Epithelial cell of prostate (primary cell): ENCODE measurements around the gene MGLL.

Experiments used
- DNase-seq: peaks from one replicate; pipeline ENCODE4 v3.0.0-alpha.2; 2011; ENCODE audit warnings: low read depth, low spot score
- H3K27ac ChIP-seq: fragments of 450-650 bp; 2 replicates; pipeline ENCODE4 v1.5.1; 2017; ENCODE audit warnings: mild to moderate bottlenecking

Gene MGLL

DNA sequence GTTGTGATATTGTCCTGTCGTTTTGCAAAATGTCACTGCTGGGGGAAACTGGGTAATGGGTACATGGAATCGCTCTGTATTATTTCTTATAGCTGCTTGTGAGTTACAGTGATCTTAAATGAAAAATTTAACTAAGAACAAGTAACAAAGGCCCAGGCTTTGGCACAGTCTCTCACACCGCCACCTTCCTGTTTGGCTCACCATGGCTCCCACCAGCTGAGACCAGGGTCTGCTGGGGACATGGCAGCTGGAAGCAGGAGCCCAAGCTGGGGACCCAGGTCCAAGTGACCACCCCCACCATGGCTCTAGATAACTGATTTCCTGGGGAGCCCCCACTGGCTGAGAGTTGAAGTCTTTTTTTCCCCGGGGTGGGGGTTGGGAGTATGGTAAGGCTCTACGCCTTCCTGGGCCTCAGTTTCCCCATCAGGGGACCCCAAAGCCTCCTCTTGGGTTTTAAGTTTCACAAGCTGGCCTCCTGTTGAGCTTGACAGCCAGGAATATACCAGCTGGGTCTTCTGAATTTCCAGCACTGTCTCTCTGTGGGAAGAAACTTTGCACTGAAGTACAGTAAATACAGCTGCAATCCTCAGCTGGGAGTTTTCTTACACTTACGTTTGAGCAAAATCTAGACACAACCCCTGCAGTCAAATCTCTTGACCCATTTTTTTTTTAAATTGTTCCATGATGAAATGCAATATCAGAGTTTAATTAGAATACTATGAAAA lies 123.5 kb downstream of the MGLL start:
- DNase-seq: no peak
- no peak overlapping the region for H3K27ac ChIP-seq

DNA sequence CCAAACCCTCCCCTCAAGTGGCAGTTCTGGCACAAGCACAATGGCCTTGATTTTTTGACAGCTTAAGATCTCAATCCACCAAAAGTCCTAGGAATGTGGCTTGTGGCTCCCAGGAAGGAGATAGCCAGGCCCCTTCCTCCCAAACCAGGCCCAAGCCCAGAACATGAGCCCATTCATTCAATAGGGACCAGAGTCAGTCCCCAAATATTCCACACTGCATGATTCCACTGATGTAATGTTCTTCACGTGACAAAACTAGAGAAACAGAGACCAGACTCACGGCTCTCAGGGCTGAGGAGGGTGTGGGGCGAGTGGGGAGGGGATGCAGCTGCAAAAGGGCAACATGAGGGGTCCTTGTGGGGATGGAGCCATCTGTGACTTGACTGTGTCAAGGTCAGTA lies 124.0 kb downstream of the MGLL start:
- no peak for DNase-seq
- H3K27ac ChIP-seq: peak overlapping the region; percentile 42

DNA sequence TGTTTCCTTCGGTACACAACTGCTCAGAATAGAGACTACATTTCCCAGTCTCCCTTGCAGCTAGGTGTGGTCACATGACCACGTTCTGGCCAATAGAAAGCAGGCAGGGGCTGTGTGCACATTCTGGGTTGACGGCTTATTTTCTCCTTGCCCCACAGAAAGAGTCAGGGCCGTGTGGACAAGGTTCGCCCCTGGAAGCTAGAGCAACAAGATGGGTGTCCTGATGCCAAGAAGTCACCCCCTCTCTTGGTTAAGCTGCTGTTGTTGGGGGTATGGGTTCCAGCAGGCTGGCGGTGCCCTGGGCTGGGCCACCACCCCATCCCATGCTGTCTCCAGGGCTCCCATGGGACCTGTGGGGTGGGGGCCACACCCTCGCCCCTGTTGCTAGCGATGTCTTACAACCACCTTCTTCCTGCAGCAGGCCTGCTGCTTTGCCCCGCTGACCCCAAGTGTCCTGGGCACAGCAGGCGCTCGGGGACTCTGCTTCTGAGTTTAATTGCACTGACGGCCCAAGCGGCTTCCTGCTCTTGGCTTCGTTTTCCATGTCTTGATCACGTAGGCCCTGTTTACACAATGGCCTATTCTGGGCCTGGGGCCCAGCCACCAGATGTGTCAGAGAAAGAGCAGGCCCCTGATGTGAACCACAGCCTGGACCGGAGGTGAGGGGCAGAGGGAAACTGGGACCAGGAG lies 124.6 kb downstream of the MGLL start:
- no peak for DNase-seq
- H3K27ac ChIP-seq: peak overlapping the region; percentile 42

DNA sequence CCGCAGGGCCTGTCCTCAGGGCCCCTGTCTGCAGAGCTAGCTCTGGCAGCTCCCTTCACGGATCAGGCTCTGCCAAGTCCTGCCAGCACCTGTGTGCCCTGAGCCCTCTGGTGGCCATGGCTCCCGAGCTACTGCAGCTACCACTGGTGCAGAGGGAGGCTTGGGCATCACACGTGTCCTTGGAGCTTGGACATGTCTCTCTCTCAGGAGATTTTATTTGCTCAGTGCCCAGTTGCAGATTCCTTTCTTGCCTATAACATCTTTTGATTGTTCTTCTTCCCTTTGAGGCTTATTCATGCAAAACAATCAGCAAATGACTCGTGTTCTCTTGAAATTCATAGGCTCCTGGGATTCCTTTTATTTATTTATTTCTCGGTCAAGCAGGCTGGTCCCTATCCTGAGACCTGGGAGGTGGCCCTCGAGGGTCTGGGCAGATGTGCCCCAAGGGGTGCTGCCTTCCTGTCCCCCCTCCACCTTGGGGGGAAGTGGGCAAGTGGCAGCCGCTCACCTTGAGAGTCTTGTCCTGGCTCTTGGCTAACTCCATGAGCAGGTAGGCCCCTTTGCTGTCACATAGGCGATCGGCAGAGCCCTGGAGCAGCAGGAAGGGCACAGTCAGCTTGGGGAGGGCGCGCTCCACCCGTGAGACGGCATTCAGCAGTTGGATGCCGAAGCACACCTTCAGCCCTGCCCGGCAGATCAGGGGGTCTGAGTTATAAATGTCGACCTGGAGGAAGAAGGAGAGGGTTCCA lies 127.7 kb downstream of the MGLL start:
- no peak for DNase-seq
- H3K27ac ChIP-seq: no peak overlapping the region

DNA sequence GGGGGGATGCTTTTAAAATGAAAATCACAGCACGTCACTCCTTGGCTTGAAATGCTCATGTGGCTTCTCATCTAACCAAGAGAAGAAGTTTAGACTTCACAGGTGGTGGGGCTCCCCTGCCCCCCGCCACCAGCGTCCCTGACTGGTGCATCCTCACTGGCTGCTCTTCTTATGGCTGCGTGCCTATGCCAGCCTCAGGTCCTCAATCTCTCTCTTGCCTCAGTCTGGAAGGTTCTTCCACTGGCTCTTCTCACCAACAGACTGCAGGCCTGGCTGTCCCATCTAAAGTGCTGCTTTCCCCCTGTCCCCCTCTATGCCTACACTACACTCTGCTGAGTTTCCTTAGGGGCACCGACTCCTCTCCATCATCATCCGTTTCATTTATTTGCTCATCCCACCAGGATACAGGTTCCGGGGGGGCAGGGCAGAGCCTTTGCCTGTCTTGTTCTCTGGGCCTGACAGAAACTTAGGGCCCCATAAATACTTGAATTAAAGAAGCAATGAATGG lies 128.9 kb downstream of the MGLL start:
- no peak overlapping the region for H3K27ac ChIP-seq
- DNase-seq: no peak

DNA sequence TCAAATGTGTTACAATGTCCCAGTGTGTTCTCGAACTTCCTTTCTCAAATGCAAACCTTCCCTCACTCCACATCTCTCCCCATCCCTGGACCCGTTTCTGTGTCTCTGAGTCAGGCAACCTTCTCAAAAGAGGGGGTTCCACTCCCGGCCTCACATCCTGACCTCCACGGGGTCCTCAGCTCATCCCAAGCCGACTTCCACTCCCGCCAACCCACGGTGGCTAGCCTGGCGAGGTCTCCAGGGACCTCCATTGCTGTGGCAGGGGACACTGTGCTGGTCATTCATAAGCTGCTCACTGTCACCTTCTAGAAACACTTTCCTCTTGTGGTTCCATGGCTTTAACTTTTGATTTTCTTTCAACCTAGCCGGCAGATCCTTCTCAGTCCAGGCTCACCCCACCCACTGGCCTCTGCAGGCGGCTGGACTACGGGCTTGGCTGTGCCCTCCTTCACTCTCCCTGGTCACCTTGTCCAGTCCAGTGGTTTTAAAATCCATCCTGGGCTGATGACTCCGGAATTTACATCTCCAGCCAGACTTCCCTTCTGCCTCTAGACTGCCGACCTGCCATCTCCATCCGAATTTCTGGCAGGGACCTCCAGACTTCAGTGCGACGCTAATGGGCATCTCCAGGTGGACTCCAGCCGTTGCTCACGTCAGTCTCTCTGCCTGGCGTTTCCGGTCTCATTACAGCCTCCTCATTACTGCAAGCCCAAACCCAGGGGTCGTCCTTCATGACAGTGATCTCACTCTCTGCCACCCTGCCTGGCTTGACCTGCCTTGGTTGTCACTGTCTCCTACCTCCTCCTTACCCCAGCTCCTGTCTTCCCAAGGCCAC lies 129.6 kb downstream of the MGLL start:
- DNase-seq: no peak
- no peak overlapping the region for H3K27ac ChIP-seq

DNA sequence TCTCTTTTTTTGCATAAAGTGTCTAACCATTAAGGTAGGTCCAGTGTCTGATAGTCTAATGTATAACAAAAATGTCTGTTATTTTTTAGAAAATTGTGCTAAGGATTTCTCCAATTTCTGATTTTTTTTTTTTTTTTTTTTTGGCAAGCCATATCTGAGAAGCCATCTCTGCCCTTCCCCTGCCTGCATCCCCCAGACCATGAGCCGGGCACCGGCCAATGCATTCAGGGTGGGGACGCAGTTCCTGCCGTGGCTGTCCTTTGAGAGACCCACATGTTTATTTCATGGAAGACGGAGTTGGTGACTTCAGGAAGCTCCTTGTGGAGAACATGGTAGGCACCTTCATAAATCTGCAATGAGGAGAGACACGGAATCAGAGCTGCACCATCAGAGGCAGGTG lies 130.3 kb downstream of the MGLL start:
- H3K27ac ChIP-seq: peak overlapping the region; percentile 85
- DNase-seq: no peak

DNA sequence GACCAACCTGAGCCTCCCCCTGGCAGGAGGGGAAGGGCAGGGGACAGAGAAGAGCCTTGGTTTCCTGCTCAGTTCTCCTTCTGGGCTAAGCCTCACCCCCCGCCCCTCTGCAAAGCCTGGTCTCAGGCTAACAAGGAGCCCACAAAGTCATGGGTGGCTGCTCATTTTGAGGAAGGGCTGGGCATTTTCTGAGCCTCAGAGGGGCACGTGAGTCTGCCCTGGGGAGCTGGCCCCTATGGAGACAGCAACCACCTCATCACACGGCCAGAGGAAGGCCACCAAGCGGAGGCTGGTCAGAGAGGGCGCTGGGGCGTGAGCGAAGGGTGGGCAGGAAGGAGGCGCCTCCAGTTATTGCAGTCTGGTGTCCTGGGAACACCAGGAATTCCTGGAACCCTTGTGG lies 130.8 kb downstream of the MGLL start:
- no peak for DNase-seq
- peak overlapping the region; percentile 85 for H3K27ac ChIP-seq

DNA sequence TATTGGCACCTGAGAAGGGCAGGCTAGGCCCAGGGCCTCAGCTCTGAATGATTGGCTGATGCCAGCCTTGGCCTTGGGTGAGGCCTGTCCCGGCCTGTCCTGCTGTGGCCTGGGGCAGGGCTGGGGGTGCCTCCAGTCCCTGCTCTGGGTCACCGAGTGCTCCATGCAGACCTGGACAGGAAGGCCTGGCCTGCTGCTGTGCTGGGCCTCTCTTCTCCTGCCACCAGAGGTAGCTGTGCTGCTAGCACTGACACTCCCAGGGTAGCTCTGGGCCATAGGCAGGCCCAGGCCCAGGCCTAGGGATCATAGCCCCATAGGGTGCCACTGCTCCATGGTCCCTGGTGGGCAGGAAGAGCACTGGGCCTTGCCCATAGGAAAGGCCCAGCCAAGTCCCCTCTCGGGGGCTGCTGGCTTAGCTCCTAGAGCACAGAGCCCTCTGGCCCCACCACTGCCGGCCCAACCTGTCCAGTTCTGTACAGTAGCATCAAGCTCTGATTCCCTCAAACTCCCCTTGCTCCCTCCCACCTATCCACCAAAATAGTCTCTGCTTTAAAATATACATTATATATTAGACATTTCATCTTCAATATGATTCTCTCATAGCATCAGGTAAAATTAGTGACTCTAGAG lies 131.4 kb downstream of the MGLL start:
- no peak for DNase-seq
- peak overlapping the region; percentile 85 for H3K27ac ChIP-seq

DNA sequence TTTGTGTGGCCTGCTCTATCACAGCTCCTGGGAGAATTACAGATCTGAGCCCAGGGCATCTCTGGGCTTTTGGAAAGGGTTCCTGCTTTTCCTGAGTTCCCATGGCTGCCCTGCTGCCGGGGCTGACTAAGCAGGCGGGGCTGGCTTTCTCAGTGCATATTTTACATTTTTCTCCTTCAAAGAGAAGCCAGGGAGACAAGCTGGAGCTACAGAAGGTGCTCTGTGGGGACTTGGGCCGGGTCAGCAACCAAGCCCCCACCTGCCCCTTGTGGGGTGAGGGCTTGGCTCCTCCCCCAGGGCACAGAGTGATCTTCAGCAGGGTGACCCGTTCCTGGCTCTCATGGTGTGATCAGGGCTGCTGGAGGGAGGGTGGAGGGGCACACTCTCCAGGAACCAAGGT lies 132.2 kb downstream of the MGLL start:
- H3K27ac ChIP-seq: peak overlapping the region; percentile 85
- DNase-seq: no peak

DNA sequence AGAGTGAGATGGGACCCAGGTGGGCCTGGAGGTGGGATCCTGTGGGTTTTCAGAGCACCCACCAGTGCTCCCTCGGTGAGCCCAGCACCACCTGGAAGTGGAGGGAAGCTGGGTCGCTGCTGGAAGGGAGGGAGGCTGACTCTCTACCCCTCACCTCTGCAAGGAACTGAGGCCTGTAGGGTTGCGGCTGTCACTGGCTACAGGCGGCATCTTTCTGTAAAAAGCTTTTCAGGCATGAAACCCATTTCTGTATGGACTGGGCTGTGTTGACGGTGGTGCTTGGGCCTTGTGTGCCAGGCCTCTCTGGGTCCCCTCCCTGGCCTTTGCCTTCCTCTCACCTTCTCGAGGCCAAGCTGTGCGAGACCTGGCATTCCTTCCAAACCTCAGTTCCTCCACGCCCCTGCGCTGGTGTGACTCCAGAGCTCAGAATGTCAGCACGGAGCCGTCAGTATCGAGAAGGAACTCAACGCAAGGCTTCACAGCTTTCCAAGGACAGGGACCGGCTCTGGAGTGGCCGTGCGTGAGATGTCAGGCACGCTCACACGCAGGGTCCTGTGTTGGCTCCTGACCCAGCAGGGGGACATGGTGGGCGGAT lies 133.0 kb downstream of the MGLL start:
- peak overlapping the region; percentile 85 for H3K27ac ChIP-seq

DNA sequence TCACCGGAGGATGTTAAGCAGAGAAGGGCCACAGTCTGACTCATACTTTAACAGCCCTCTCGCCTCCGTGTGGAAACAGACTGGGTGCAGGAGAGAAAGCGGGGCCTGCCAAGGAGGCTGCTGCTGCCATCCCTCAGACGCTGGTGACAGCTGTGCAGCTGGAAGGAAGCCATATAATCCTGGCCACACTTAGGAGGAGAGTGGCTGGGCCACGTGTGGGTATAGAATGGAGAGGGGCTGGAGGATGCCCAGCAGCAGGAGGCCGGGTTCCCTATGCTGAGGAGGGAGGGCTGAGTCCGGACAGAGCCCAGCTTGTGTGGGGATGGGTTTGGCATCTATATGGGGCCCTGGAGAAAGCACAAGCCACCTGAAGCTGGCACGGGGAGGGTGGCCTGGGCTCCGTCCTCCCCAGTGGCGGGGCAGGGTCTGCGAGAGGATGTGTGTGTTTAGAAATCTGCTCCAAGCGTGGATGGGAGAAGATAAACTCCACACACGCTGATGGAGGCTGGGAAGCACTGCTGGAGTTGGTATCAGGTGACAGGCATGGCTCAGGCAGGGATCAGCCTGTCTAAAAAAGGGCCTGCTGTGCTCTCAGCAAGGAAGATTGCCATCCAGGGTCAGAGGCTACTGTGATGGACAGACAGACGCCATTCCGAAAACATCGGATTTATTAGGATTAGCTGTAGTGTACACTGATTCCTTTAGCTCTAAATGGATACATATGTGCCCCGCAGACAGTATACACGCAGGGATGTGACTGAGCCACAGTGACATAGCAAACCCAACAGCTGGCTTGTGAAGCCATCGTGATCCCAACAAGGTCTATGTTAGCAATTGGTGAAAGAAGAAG lies 133.7 kb downstream of the MGLL start:
- DNase-seq: no peak
- H3K27ac ChIP-seq: no peak overlapping the region

More for the DNA sequence above, 133.0 kb downstream of the MGLL start:
- no peak for DNase-seq

DNA sequence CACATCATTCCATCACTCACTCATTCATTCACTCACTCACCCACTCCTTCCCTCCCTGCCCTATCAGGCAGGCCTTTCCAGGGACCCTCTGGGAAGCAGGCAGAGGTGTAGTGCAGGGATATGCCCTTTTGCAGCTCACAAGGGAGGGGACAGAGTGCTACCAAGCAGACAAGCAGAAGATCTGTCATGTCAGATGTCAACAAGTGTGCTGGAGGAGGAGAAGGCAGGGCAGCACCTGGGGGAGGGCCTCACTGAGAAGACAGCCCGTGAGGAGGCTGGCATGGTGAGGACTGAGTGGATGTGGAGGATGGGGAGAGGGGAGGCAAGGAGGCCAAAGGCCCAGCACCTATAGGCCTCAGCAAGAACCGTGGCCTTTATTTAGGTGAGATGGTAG lies 134.3 kb downstream of the MGLL start:
- DNase-seq: no peak
- H3K27ac ChIP-seq: no peak overlapping the region

DNA sequence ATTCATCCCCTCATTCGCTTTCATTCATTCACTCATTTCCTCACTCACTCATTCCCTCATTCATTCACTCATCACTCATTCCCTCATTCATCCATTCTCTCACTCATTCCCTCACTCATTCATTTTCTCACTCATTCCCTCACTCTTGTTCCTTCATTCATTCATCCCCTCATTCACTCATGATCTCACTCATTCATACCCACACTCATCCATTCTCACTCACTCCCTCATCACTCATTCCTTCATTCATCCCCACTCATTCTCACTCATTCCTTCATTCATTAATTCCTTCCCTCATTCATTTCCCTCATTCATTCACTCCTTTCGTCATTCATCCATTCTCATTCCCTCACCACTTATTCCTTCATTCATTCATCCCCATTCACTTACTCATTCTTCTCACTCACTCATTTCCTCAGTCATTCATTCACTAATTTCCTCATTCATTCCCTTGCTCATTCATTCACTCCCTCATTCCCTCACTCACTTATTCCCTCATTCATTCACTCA lies 135.0 kb downstream of the MGLL start:
- H3K27ac ChIP-seq: no peak overlapping the region
- DNase-seq: no peak

DNA sequence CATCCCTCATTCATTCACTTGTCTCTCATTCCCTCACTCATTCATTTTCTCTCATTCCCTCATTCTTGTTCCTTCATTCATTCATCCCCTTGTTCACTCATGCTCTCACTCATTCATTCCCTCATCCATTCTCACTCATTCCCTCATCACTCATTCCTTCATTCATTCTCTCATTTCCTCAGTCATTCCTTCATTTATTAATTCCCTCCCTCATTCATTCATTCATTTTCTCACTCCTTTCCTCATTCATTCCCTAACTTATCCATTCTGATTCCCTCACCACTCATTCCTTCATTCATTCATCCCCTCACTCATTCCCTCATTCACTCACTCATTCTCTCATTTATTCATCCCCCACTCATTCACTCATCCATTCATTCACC lies 135.8 kb downstream of the MGLL start:
- DNase-seq: no peak
- no peak overlapping the region for H3K27ac ChIP-seq

DNA sequence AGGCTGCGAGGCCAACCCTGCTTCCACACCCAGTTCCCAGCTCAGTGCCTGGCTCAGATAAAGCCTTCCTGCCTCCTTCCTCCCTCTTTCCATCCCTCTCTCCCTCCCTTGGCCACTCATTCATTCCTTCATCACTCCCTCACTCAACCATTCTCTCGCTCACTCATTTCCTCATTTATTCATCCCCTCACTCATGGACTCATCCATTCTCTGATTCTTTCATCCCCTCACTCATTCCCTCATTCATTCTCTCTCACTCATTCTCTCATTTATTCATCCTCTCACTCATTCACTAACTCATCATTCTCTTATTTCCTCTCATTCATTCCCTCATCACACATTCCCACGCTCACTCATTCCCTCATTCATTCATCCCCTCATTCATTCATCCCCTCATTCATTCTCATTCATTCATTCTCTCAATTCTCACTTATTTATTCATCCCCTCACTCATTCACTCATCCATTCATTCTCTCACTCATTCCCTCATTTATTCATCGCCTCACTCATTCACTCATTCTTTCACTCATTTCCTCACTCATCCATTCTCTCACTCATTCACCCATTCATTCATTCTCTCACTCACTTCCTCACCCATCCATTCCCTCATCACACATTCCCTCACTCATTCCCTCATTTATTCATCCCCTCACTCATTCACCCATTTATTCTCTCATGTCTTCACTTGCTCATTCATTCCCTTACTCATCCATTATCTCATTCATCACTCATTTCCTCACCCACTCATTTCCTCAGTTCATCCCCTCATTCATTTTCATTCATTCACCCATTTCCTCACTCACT lies 136.4 kb downstream of the MGLL start:
- DNase-seq: no peak
- no peak overlapping the region for H3K27ac ChIP-seq

DNA sequence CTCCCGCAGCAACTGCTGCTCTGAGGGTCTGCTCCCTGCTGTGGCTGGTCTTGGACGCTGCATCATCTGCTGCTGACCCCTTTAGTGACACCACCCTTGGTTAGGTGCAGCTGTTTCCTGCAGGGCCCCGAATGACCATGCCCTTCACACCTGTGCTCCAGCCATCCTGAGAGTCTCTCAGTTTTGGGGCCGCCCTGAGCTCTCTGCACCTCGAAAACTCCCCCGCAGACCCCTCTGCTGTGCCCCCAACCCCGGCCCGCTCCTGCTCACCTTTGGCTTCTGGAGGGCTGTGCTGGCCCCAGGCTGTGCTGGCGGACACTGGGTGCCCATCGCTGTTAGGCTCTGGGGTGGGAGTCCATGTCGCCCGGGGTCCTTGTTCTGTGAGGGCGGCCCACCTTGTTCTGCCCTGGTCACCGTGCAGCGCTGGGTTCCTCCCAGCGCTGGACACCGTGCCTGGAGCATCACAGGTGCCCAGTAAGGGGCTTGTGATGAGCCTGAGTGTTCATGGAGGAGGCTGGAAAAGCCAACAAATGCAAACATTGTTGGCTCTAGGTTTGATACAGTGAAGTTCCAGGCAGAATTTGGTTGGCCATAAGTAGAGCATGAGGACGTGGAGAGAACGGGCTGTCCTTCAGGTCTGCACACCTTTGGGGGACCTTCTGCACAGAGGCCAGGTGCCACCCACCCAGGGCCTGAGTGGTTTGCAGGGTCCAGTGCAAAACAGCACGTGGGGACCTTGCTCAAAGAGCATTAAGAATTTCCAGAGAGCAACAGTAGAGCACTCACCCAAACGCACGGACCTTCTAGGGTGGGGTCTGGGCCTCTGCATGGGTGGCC lies 137.2 kb downstream of the MGLL start:
- H3K27ac ChIP-seq: no peak overlapping the region
- DNase-seq: no peak
